IMR-90 (cell line): Measurements from ENCODE around the gene EID3. TPM values are rescaled to one million over a fixed set of nuclear protein-coding genes. Genes with fewer than 3 reads are reported as not detected.

ENCODE experiments used
- ATAC-seq: fragments of 200-7000 bp; cut with Tn5 transposase; 2 replicates; pipeline ENCODE4 v1.9.1; 2020; ENCODE audit warnings: low read depth, mild to moderate bottlenecking, moderate library complexity
- BruUV-seq: library from RNA; stranded (reverse); fragments of 400-500 nt; replicated peaks from 2 replicates; lab custom pipeline; 2021; lab: Mats Ljungman, UMichigan
- CTCF ChIA-PET: fragments of 300-600 bp; formaldehyde crosslinking; extraction: SDS; loops from one replicate; lab custom pipeline; 2021; ENCODE audit warnings: antibody characterized with exemption; lab: Yijun Ruan, JAX
- POLR2A ChIA-PET: fragments of 300-600 bp; sonication (Branson Sonifier 250); formaldehyde crosslinking; loops from one replicate; lab custom pipeline; 2022; ENCODE audit warnings: antibody characterized with exemption; ENCODE audit not compliant: unreplicated experiment; lab: Charles Lee
- DNase-seq: peaks from one replicate; pipeline ENCODE4 v3.0.0; 2013
- H2AFZ ChIP-seq: replicated peaks from 2 replicates; pipeline ENCODE3; 2013; ENCODE audit warnings: low read length, mild to moderate bottlenecking; ENCODE audit not compliant: poor library complexity
- H2AK5ac ChIP-seq: 2 replicates; pipeline ENCODE4 v1.6.1; 2013; ENCODE audit warnings: low read depth, low read length, inconsistent platforms
- H2AK9ac ChIP-seq: replicated peaks from 2 replicates; pipeline ENCODE3; 2013; ENCODE audit warnings: mild to moderate bottlenecking, low read depth, low read length, moderate library complexity; ENCODE audit not compliant: poor library complexity
- H2BK120ac ChIP-seq: 2 replicates; pipeline ENCODE4 v1.6.1; 2013; ENCODE audit warnings: low read depth, low read length, inconsistent platforms
- H2BK15ac ChIP-seq: 3 replicates; pipeline ENCODE4 v1.6.1; 2013; ENCODE audit warnings: low read depth, low read length, inconsistent platforms
- H2BK20ac ChIP-seq: 2 replicates; pipeline ENCODE4 v1.6.1; 2013; ENCODE audit warnings: low read depth, mild to moderate bottlenecking, inconsistent platforms, low read length, moderate library complexity
- H2BK5ac ChIP-seq: 2 replicates; pipeline ENCODE4 v1.6.1; 2013; ENCODE audit warnings: mild to moderate bottlenecking, low read depth, low read length, inconsistent platforms; ENCODE audit not compliant: poor library complexity, severe bottlenecking
- H3K14ac ChIP-seq: replicated peaks from 2 replicates; pipeline ENCODE4 v1.6.1; 2013; ENCODE audit warnings: low read depth, low read length, inconsistent platforms
- H3K18ac ChIP-seq: 2 replicates; pipeline ENCODE4 v1.6.1; 2013; ENCODE audit warnings: low read depth, low read length, control low read depth
- H3K23ac ChIP-seq: 2 replicates; pipeline ENCODE4 v1.6.1; 2013; ENCODE audit warnings: low read depth, low read length, inconsistent platforms
- H3K27ac ChIP-seq: 2 replicates; pipeline ENCODE4 v1.5.1; 2013; ENCODE audit warnings: mild to moderate bottlenecking, control low read depth, low read length; ENCODE audit not compliant: insufficient read depth
- H3K27me3 ChIP-seq: 2 replicates; pipeline ENCODE4 v1.6.1; 2013; ENCODE audit warnings: low read length; ENCODE audit not compliant: control insufficient read depth, insufficient read depth
- H3K36me3 ChIP-seq: 2 replicates; pipeline ENCODE4 v1.6.1; 2013; ENCODE audit warnings: low read length, mixed read lengths; ENCODE audit not compliant: control insufficient read depth, insufficient read depth
- H3K4ac ChIP-seq: 2 replicates; pipeline ENCODE4 v1.6.1; 2013; ENCODE audit warnings: low read depth, low read length, inconsistent platforms
- H3K4me1 ChIP-seq: 2 replicates; pipeline ENCODE4 v1.6.1; 2013; ENCODE audit warnings: low read length, mixed read lengths; ENCODE audit not compliant: control insufficient read depth, insufficient read depth
- H3K4me2 ChIP-seq: 2 replicates; pipeline ENCODE4 v1.6.1; 2013; ENCODE audit warnings: low read depth, mild to moderate bottlenecking, control low read depth, low read length, moderate library complexity
- H3K4me3 ChIP-seq: 2 replicates; pipeline ENCODE4 v1.5.1; 2013; ENCODE audit warnings: low read depth, mild to moderate bottlenecking, control low read depth, low read length, moderate library complexity; ENCODE audit not compliant: insufficient read depth
- H3K56ac ChIP-seq: 2 replicates; pipeline ENCODE4 v1.6.1; 2013; ENCODE audit warnings: low read length, inconsistent platforms; ENCODE audit not compliant: insufficient read depth; ENCODE audit errors: extremely low read depth
- H3K79me1 ChIP-seq, 2 experiments: 2 replicates each; pipeline ENCODE4 v1.6.1; 2013; ENCODE audit warnings: low read length in 2 of 2, inconsistent platforms in 1 of 2, low read depth in 1 of 2
- H3K9ac ChIP-seq: 2 replicates; pipeline ENCODE4 v1.6.1; 2013; ENCODE audit warnings: low read depth, low read length, control low read depth
- H3K9me1 ChIP-seq: 2 replicates; pipeline ENCODE4 v1.6.1; 2013; ENCODE audit warnings: low read length, inconsistent platforms; ENCODE audit not compliant: insufficient read depth
- H3K9me3 ChIP-seq: 2 replicates; pipeline ENCODE4 v1.6.1; 2013; ENCODE audit warnings: low read length; ENCODE audit not compliant: control insufficient read depth, insufficient read depth
- H4K20me1 ChIP-seq: 2 replicates; pipeline ENCODE4 v1.6.1; 2013; ENCODE audit warnings: low read length, inconsistent platforms; ENCODE audit not compliant: insufficient read depth
- H4K5ac ChIP-seq: 2 replicates; pipeline ENCODE4 v1.6.1; 2013; ENCODE audit warnings: mild to moderate bottlenecking, low read depth, low read length, control low read depth
- H4K8ac ChIP-seq, 2 experiments: 2 replicates each; pipeline ENCODE4 v1.6.1; 2013; ENCODE audit warnings: low read depth in 2 of 2, low read length in 2 of 2, control low read depth in 1 of 2, inconsistent platforms in 1 of 2
- H4K91ac ChIP-seq: 2 replicates; pipeline ENCODE4 v1.6.1; 2013; ENCODE audit warnings: low read depth, low read length, inconsistent platforms; ENCODE audit not compliant: insufficient read depth
- NFE2L2 ChIP-seq: fragments of 150-350 bp; IDR thresholded peaks from 2 replicates; pipeline ENCODE4 v1.6.1; 2016; ENCODE audit warnings: low read depth, mild to moderate bottlenecking, low read length
- WGBS, 2 experiments: methylation state at CpG; one replicate each; pipeline versions ENCODE4 v1.1.5 to v1.1.7; 2013; ENCODE audit warnings: missing lambda C conversion rate in 2 of 2; ENCODE audit not compliant: insufficient read length in 1 of 2; ENCODE audit errors: extremely low coverage in 2 of 2; 5-methylcytosine and 5-hydroxymethylcytosine counted together
- dilution Hi-C: fragments of 300-500 bp; cut with HindIII; formaldehyde crosslinking; loops from one replicate; pipeline ENCODE4 v1.14.3; 2018; ENCODE audit warnings: low sequenced_read_pairs; ENCODE audit not compliant: unreplicated experiment
- in situ Hi-C: fragments of 300-500 bp; cut with MboI; formaldehyde crosslinking; loops from 3 replicates; pipeline ENCODE4 v1.14.3; 2019; ENCODE audit warnings: low sequenced_read_pairs, inconsistent platforms, mixed read lengths
- intact Hi-C: fragments of 100-400 bp; cut with micrococcal nuclease; formaldehyde crosslinking; loops from 2 replicates; pipeline ENCODE4 v1.10.0; 2022
- polyA plus RNA-seq, 3 experiments: library from polyadenylated mRNA; depleted of rRNA; stranded (reverse); fragments of >200 nt; gene quantifications; 2 replicates each; pipeline ENCODE4 v1.2.3, GENCODE V29; 2012; ENCODE audit warnings: low replicate concordance in 1 of 3
- total RNA-seq: library from RNA; depleted of rRNA; stranded (reverse); fragments of >200 nt; gene quantifications from 2 replicates; pipeline ENCODE4 v1.2.3, GENCODE V29; 2012
- TF ChIP-seq, protein P1 (sequence below): conservative IDR thresholded peaks from 2 replicates; pipeline ENCODE4 v1.5.1; 2012; ENCODE audit warnings: mild to moderate bottlenecking, low read depth, low read length, improper control_type of control experiment

The EID3 gene
- total and polyA plus RNA-seq, 2 of the 4 experiments (the other 2 are of a cell fraction): 2.2 to 4.1 TPM

DNA sequence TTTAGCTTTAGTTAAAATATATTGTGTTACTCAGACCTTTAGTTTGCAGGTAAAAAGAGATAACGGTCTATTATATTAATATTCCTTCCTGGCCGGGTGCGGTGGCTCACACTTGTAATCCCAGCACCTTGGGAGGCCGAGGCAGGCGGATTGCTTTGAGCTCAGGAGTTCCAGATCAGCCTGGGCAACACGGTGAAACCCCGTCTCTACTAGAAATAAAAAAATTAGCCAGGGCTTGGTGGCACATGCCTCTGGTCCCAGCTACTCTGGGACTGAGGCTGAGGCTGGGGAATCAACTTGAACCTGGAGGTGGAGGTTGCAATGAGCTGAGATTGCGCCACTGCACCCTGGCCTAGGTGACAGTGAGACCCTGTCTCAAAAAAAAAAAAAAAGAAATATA, 13.2 kb upstream of the EID3 start:
- Histone ChIP-seq H2BK120ac (no peak overlapping the region), H4K91ac (no peak overlapping the region), H3K4me1 (peaks cover 20% of the 10 kb centered on the region), H3K9ac (no peak overlapping the region; the same call in 1 of the 2 replicates), H3K9me1 (peaks cover 3% of the 10 kb centered on the region; the same call in 1 of the 2 replicates), H2BK15ac (no peak overlapping the region), H2AK9ac (no peak overlapping the region), H3K36me3 (peaks cover 36% of the 10 kb centered on the region), H3K27me3 (no peaks in the 10 kb centered on the region), H3K79me1 (peaks cover 0 to 10% of the 10 kb centered on the region in 2 experiments; a peak in 2 of 4 replicates), H3K4me3 (peak overlapping the region; percentile 29), H3K4me2 (peak overlapping the region; percentile 65), H3K9me3 (no peaks in the 10 kb centered on the region), H3K14ac (no peak overlapping the region), H2BK5ac (no peak overlapping the region), H3K23ac (peak overlapping the region; percentile 32; the same call in 1 of the 2 replicates), H3K4ac (no peak overlapping the region), H3K18ac (no peak overlapping the region), H4K8ac (no peak overlapping the region), H2AFZ (no peak overlapping the region), H3K56ac (no peak overlapping the region), H4K5ac (no peak overlapping the region), H2BK20ac (no peak overlapping the region), H4K20me1 (peaks cover 75% of the 10 kb centered on the region), H3K27ac (no peak overlapping the region), H2AK5ac (no peak overlapping the region)
- in situ Hi-C loops (no loop called here), dilution Hi-C loops (no loop called here), intact Hi-C loops (loop anchor here (10.0 kb wide), 1 partner anchor 416 kb away; no protein-coding TSS in a partner anchor)
- BruUV-seq: no TSS peak
- TF ChIP-seq, protein P1, sequence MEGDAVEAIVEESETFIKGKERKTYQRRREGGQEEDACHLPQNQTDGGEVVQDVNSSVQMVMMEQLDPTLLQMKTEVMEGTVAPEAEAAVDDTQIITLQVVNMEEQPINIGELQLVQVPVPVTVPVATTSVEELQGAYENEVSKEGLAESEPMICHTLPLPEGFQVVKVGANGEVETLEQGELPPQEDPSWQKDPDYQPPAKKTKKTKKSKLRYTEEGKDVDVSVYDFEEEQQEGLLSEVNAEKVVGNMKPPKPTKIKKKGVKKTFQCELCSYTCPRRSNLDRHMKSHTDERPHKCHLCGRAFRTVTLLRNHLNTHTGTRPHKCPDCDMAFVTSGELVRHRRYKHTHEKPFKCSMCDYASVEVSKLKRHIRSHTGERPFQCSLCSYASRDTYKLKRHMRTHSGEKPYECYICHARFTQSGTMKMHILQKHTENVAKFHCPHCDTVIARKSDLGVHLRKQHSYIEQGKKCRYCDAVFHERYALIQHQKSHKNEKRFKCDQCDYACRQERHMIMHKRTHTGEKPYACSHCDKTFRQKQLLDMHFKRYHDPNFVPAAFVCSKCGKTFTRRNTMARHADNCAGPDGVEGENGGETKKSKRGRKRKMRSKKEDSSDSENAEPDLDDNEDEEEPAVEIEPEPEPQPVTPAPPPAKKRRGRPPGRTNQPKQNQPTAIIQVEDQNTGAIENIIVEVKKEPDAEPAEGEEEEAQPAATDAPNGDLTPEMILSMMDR: no peak
- no peak for TF ChIP-seq NFE2L2
- ChIA-PET CTCF (no interaction called here), POLR2A (no interaction called here)
- DNase-seq: no peak
- 75% methylated on average over 2 of the region's 8 CpGs; no CpG with 5 or more reads in 1 of the 2 experiments for WGBS, 2 experiments
- ATAC-seq: no peak
